Heart right ventricle (tissue), 16 donors: ENCODE measurements around the gene GMPR2. TPM values are rescaled to one million over a fixed set of nuclear protein-coding genes. Genes with fewer than 3 reads are reported as not detected.

Experiments
- ATAC-seq, 8 donors: fragments of 200-7000 bp; cut with Tn5 transposase; one replicate each; pipeline ENCODE4 v1.9.1; 2020; ENCODE audit warnings: mild to moderate bottlenecking in 8 of 8, moderate library complexity in 8 of 8, moderate number of reproducible peaks in 1 of 8
- DNase-seq, 2 donors: peaks; one replicate each; pipeline ENCODE4 v3.0.0-alpha.2; 2020
- H3K27ac ChIP-seq, 10 donors: fragments of 200-600 bp; sonication (generic) in 2 of 10; one replicate each; pipeline versions ENCODE4 v1.5.0 to v1.8.0; 2020 to 2022; ENCODE audit warnings: mild to moderate bottlenecking in 3 of 10
- H3K27me3 ChIP-seq, 7 donors: fragments of 200-600 bp; one replicate each; pipeline ENCODE4 v1.8.0; 2021 to 2022; ENCODE audit warnings: mild to moderate bottlenecking in 2 of 7
- H3K36me3 ChIP-seq, 9 donors: fragments of 200-600 bp; sonication (generic) in 1 of 9; one replicate each; pipeline versions ENCODE4 v1.5.0 to v1.8.0; 2020 to 2022; ENCODE audit warnings: mild to moderate bottlenecking in 2 of 9
- H3K4me1 ChIP-seq, 9 donors: fragments of 200-600 bp; sonication (generic) in 1 of 9; one replicate each; pipeline versions ENCODE4 v1.5.0 to v1.8.0; 2020 to 2022; ENCODE audit warnings: mild to moderate bottlenecking in 4 of 9
- H3K4me3 ChIP-seq, 10 donors: fragments of 200-600 bp; sonication (generic) in 2 of 10; one replicate each; pipeline versions ENCODE4 v1.5.0 to v1.8.0; 2020 to 2022; ENCODE audit warnings: mild to moderate bottlenecking in 7 of 10, moderate library complexity in 2 of 10
- H3K9me3 ChIP-seq, 11 donors: fragments of 200-600 bp in 10 of 11; sonication (generic) in 2 of 11; one replicate each; pipeline versions ENCODE4 v1.5.0 to v1.8.0; 2013 to 2022; ENCODE audit warnings: mild to moderate bottlenecking in 2 of 11, control low read depth in 1 of 11, moderate library complexity in 1 of 11
- CTCF ChIP-seq, 9 donors: fragments of 200-600 bp; sonication (generic) in 2 of 9; IDR thresholded peaks; one replicate each; pipeline versions ENCODE4 v1.5.0 to v1.8.0; 2021 to 2022; ENCODE audit warnings: antibody characterized with exemption in 9 of 9, mild to moderate bottlenecking in 5 of 9, moderate library complexity in 1 of 9
- WGBS, 2 donors: extraction: QIAGEN DNeasy Blood & Tissue Kit; methylation state at CpG; one replicate each; pipeline ENCODE4 v1.1.7; 2013; ENCODE audit warnings: inconsistent platforms in 1 of 2; 5-methylcytosine and 5-hydroxymethylcytosine counted together
- intact Hi-C, 10 donors: fragments of 100-400 bp; cut with DNase I; formaldehyde crosslinking; loops; one replicate each; pipeline versions ENCODE4 v1.11.1 to v1.14.2; 2022
- polyA plus RNA-seq, 2 donors: library from polyadenylated mRNA; stranded (reverse); fragments of 200-250 nt; gene quantifications; one replicate each; pipeline ENCODE4 v1.2.3, GENCODE V29; 2013
- total RNA-seq, 10 donors: library from RNA; stranded (reverse); fragmentation: NEBNext Ultra II Directional in 3 of 10; extraction: Animal tissue kit (Norgen Biotek cat#: 25700) in 3 of 10; gene quantifications; one replicate each; pipeline versions ENCODE4 v1.2.1 to v1.2.4, GENCODE V29; 2021 to 2023
- donor health status: Arrhythmogenic right ventricular cardiomyopathy.
- donor health status: ischemic (EF 13 %, LVEDD 7.1; RV severe dilation, severe dysfunction).
- donor health status: healthy with polysubstance abuse.
- donor health status: DM: no; HTN: yes; CAD: no.
- donor health status: DM: no; HTN: no; CAD: no.
- donor health status: ischemic (EF 25% LVEDD 6.9; RV normal size, moderate dysfunction).
- donor health status: ischemic (EF 25% LVEDD 5.7; RV mildly dilated, moderate dysfunction).
- donor health status: healthy.
- donor health status: DM: yes; HTN: yes; CAD: no.
- donor health status: Ischemic cardiomyopathy.
- donor health status: ischemic (EF 35%, LVEDD 5.7; RV mildly dilated, moderate dysfunction).
- donor health status: nonischemic (EF 11% LVEDD 7.7; RV severe dilation, severe dysfunction).
- donor health status: DM: yes; HTN: yes; CAD: no.
- donor health status: PGD.
- donor health status: ischemic (EF 29% LVEDD 5.4; RV normal size, mild dysfunction).
- donor health status: nonischemic (EF 23%, LVEDD 6.1; RV moderate dilation, normal function).

GMPR2 gene
- total and polyA plus RNA-seq, 12 donors, result 26.4 to 46.9 (median 32.7) TPM

GRCh38 chr14:24211311-24211710, 21.4 kb upstream of the GMPR2 start:
- Histone ChIP-seq H3K27me3 (no peaks in the 10 kb centered on the region), H3K9me3 (no peaks in the 10 kb centered on the region), H3K36me3 (peaks cover 0 to 56% (median 26%) of the 10 kb centered on the region in 9 donors), H3K27ac (no peak overlapping the region), H3K4me1 (peaks cover 0 to 41% (median 26%) of the 10 kb centered on the region in 9 donors), H3K4me3 (no peak overlapping the region)
- ATAC-seq (no peak), DNase-seq (no peak)
- 92 to 94% methylated on average over 6 of the region's 6 CpGs for WGBS, 2 donors
- TF ChIP-seq CTCF (IDR thresholded peaks at IDR 0.05), result no peak
- intact Hi-C loops, result no loop called here

- H3K27me3 ChIP-seq, result no peaks in the 10 kb centered on the region
- DNase-seq, result peak; percentile 95 to 97
- intact Hi-C loops, result no loop called here
- H3K36me3 ChIP-seq, result peaks cover 0 to 55% (median 13%) of the 10 kb centered on the region in 9 donors
- peak; percentile 92 to 95 (median 94) for ATAC-seq
- TF ChIP-seq CTCF (IDR thresholded peaks at IDR 0.05), result peak in 4 of 9 donors; percentile 8 to 52 (median 42)
- H3K4me3 ChIP-seq, result peak within 1 kb of the TSS; percentile 54 to 93 (median 76)
- 0 to 1% methylated on average over 53 of the region's 53 CpGs for WGBS, 2 donors
- H3K4me1 ChIP-seq, result peaks cover 0 to 42% (median 26%) of the 10 kb centered on the region in 9 donors
- H3K27ac ChIP-seq, result peak within 1 kb of the TSS; percentile 78 to 98 (median 96)
- H3K9me3 ChIP-seq, result no peaks in the 10 kb centered on the region
Observed at GRCh38 chr14:24212924-24213865, 19.5 kb upstream of the GMPR2 start, which contains the start of gene CHMP4A. TSS of gene CHMP4A (minus strand) at chr14:24213488. CDS start at chr14:24213439, 49 bp downstream.

- intact Hi-C loops, result no loop called here
- WGBS, 2 donors, result 86 to 87% methylated on average over 7 of the region's 7 CpGs
- Histone ChIP-seq H3K9me3 (no peaks in the 10 kb centered on the region), H3K27ac (peak overlapping the region in 9 of 10 donors; percentile 90 to 98 (median 96)), H3K27me3 (no peaks in the 10 kb centered on the region), H3K4me3 (peak overlapping the region in 9 of 10 donors; percentile 54 to 93 (median 80)), H3K36me3 (peaks cover 0 to 49% (median 12%) of the 10 kb centered on the region in 9 donors), H3K4me1 (peaks cover 0 to 42% (median 26%) of the 10 kb centered on the region in 9 donors)
- TF ChIP-seq CTCF (IDR thresholded peaks at IDR 0.05), result no peak
- no peak for ATAC-seq
- DNase-seq, result no peak
Observed at GRCh38 chr14:24213866-24214662, 18.7 kb upstream of the GMPR2 start.
